Measurements from ENCODE around the gene RUNX2. TPM values are rescaled to one million over a fixed set of nuclear protein-coding genes. Genes with fewer than 3 reads are reported as not detected.

Gene RUNX2
- total and polyA plus RNA-seq, 4 donors, result 0.83 to 2.8 (median 2.0) TPM

GRCh38 chr6:45535933-45536332, 207.8 kb downstream of the RUNX2 start:
- DNase-seq (ENCODE audit: low read depth in 4 of 6, low spot score in 6 of 6), result no peak
- Histone ChIP-seq H3K4me1 (ENCODE audit: control insufficient read depth, insufficient read depth, low read length) (no peaks in the 10 kb centered on the region), H3K27me3 (ENCODE audit: control insufficient read depth, insufficient read depth, low read length) (no peaks in the 10 kb centered on the region), H3K27ac (ENCODE audit: low read depth, low read length) (no peak overlapping the region), H3K4me3 (ENCODE audit: low read depth, low read length) (no peak overlapping the region), H3K36me3 (ENCODE audit: control insufficient read depth, insufficient read depth, low read length) (no peaks in the 10 kb centered on the region), H3K9me3 (ENCODE audit: control insufficient read depth, insufficient read depth, low read length) (no peaks in the 10 kb centered on the region)
- WGBS (ENCODE audit: insufficient coverage), result 98% methylated on average over 4 of the region's 4 CpGs

GRCh38 chr6:45537539-45537938, 209.4 kb downstream of the RUNX2 start:
- Histone ChIP-seq H3K9me3 (ENCODE audit: control insufficient read depth, insufficient read depth, low read length) (no peaks in the 10 kb centered on the region), H3K27me3 (ENCODE audit: control insufficient read depth, insufficient read depth, low read length) (no peaks in the 10 kb centered on the region), H3K36me3 (ENCODE audit: control insufficient read depth, insufficient read depth, low read length) (no peaks in the 10 kb centered on the region), H3K4me3 (ENCODE audit: low read depth, low read length) (no peak overlapping the region), H3K27ac (ENCODE audit: low read depth, low read length) (no peak overlapping the region), H3K4me1 (ENCODE audit: control insufficient read depth, insufficient read depth, low read length) (no peaks in the 10 kb centered on the region)
- DNase-seq (ENCODE audit: low read depth in 4 of 6, low spot score in 6 of 6), result no peak
- WGBS (ENCODE audit: insufficient coverage), result 80% methylated on average over 1 of the region's 6 CpGs

- no peak overlapping the region for H3K4me3 ChIP-seq (ENCODE audit: low read depth, low read length)
- DNase-seq (ENCODE audit: low read depth in 4 of 6, low spot score in 6 of 6), result peak in 1 of 6 donors; percentile 62
- peak overlapping the region; percentile 54 for H3K27ac ChIP-seq (ENCODE audit: low read depth, low read length)
- H3K9me3 ChIP-seq (ENCODE audit: control insufficient read depth, insufficient read depth, low read length), result no peaks in the 10 kb centered on the region
- no peaks in the 10 kb centered on the region for H3K36me3 ChIP-seq (ENCODE audit: control insufficient read depth, insufficient read depth, low read length)
- H3K4me1 ChIP-seq (ENCODE audit: control insufficient read depth, insufficient read depth, low read length), result no peaks in the 10 kb centered on the region
- no peaks in the 10 kb centered on the region for H3K27me3 ChIP-seq (ENCODE audit: control insufficient read depth, insufficient read depth, low read length)
- WGBS (ENCODE audit: insufficient coverage), result 66% methylated on average over 5 of the region's 8 CpGs
Observed at GRCh38 chr6:45538641-45539547, 210.8 kb downstream of the RUNX2 start.

GRCh38 chr6:45540375-45540920, 212.3 kb downstream of the RUNX2 start:
- H3K36me3 ChIP-seq (ENCODE audit: control insufficient read depth, insufficient read depth, low read length), result no peaks in the 10 kb centered on the region
- WGBS (ENCODE audit: insufficient coverage), result 96% methylated on average over 3 of the region's 6 CpGs
- H3K27ac ChIP-seq (ENCODE audit: low read depth, low read length), result no peak overlapping the region

GRCh38 chr6:45541934-45542333, 213.8 kb downstream of the RUNX2 start:
- H3K27me3 ChIP-seq (ENCODE audit: control insufficient read depth, insufficient read depth, low read length), result no peaks in the 10 kb centered on the region
- H3K36me3 ChIP-seq (ENCODE audit: control insufficient read depth, insufficient read depth, low read length), result no peaks in the 10 kb centered on the region
- no peak overlapping the region for H3K4me3 ChIP-seq (ENCODE audit: low read depth, low read length)
- no peak for DNase-seq (ENCODE audit: low read depth in 4 of 6, low spot score in 6 of 6)
- no peaks in the 10 kb centered on the region for H3K4me1 ChIP-seq (ENCODE audit: control insufficient read depth, insufficient read depth, low read length)
- no CpG with 5 or more reads among the region's 3 CpGs for WGBS (ENCODE audit: insufficient coverage)
- no peak overlapping the region for H3K27ac ChIP-seq (ENCODE audit: low read depth, low read length)
- no peaks in the 10 kb centered on the region for H3K9me3 ChIP-seq (ENCODE audit: control insufficient read depth, insufficient read depth, low read length)

More at GRCh38 chr6:45540375-45540920, 212.3 kb downstream of the RUNX2 start:
- Histone ChIP-seq H3K4me1 (ENCODE audit: control insufficient read depth, insufficient read depth, low read length) (no peaks in the 10 kb centered on the region), H3K9me3 (ENCODE audit: control insufficient read depth, insufficient read depth, low read length) (no peaks in the 10 kb centered on the region), H3K4me3 (ENCODE audit: low read depth, low read length) (no peak overlapping the region), H3K27me3 (ENCODE audit: control insufficient read depth, insufficient read depth, low read length) (no peaks in the 10 kb centered on the region)
- DNase-seq (ENCODE audit: low read depth in 4 of 6, low spot score in 6 of 6), result no peak

GRCh38 chr6:45543298-45544235, 215.4 kb downstream of the RUNX2 start:
- WGBS (ENCODE audit: insufficient coverage), result no CpG with 5 or more reads among the region's 5 CpGs
- Histone ChIP-seq H3K27me3 (ENCODE audit: control insufficient read depth, insufficient read depth, low read length) (no peaks in the 10 kb centered on the region), H3K36me3 (ENCODE audit: control insufficient read depth, insufficient read depth, low read length) (no peaks in the 10 kb centered on the region), H3K4me1 (ENCODE audit: control insufficient read depth, insufficient read depth, low read length) (no peaks in the 10 kb centered on the region), H3K4me3 (ENCODE audit: low read depth, low read length) (no peak overlapping the region), H3K27ac (ENCODE audit: low read depth, low read length) (no peak overlapping the region), H3K9me3 (ENCODE audit: control insufficient read depth, insufficient read depth, low read length) (no peaks in the 10 kb centered on the region)
- no peak for DNase-seq (ENCODE audit: low read depth in 4 of 6, low spot score in 6 of 6)

- DNase-seq (ENCODE audit: low read depth in 4 of 6, low spot score in 6 of 6), result no peak
- WGBS (ENCODE audit: insufficient coverage), result no CpG with 5 or more reads among the region's 2 CpGs
- H3K27ac ChIP-seq (ENCODE audit: low read depth, low read length), result no peak overlapping the region
Observed at GRCh38 chr6:45545416-45545815, 217.3 kb downstream of the RUNX2 start.

GRCh38 chr6:45548657-45549515, 220.8 kb downstream of the RUNX2 start:
- DNase-seq (ENCODE audit: low read depth in 4 of 6, low spot score in 6 of 6), result no peak
- Histone ChIP-seq H3K27me3 (ENCODE audit: control insufficient read depth, insufficient read depth, low read length) (no peaks in the 10 kb centered on the region), H3K27ac (ENCODE audit: low read depth, low read length) (no peak overlapping the region), H3K4me1 (ENCODE audit: control insufficient read depth, insufficient read depth, low read length) (no peaks in the 10 kb centered on the region), H3K4me3 (ENCODE audit: low read depth, low read length) (no peak overlapping the region), H3K9me3 (ENCODE audit: control insufficient read depth, insufficient read depth, low read length) (no peaks in the 10 kb centered on the region), H3K36me3 (ENCODE audit: control insufficient read depth, insufficient read depth, low read length) (no peaks in the 10 kb centered on the region)
- 84% methylated on average over 2 of the region's 7 CpGs for WGBS (ENCODE audit: insufficient coverage)

More at GRCh38 chr6:45545416-45545815, 217.3 kb downstream of the RUNX2 start:
- Histone ChIP-seq H3K27me3 (ENCODE audit: control insufficient read depth, insufficient read depth, low read length) (no peaks in the 10 kb centered on the region), H3K4me3 (ENCODE audit: low read depth, low read length) (no peak overlapping the region), H3K4me1 (ENCODE audit: control insufficient read depth, insufficient read depth, low read length) (no peaks in the 10 kb centered on the region), H3K9me3 (ENCODE audit: control insufficient read depth, insufficient read depth, low read length) (no peaks in the 10 kb centered on the region), H3K36me3 (ENCODE audit: control insufficient read depth, insufficient read depth, low read length) (no peaks in the 10 kb centered on the region)

- no CpG with 5 or more reads among the region's 6 CpGs for WGBS (ENCODE audit: insufficient coverage)
- Histone ChIP-seq H3K4me3 (ENCODE audit: low read depth, low read length) (no peak overlapping the region), H3K27me3 (ENCODE audit: control insufficient read depth, insufficient read depth, low read length) (no peaks in the 10 kb centered on the region), H3K4me1 (ENCODE audit: control insufficient read depth, insufficient read depth, low read length) (peaks cover 4% of the 10 kb centered on the region), H3K27ac (ENCODE audit: low read depth, low read length) (no peak overlapping the region), H3K9me3 (ENCODE audit: control insufficient read depth, insufficient read depth, low read length) (no peaks in the 10 kb centered on the region), H3K36me3 (ENCODE audit: control insufficient read depth, insufficient read depth, low read length) (no peaks in the 10 kb centered on the region)
- DNase-seq (ENCODE audit: low read depth in 4 of 6, low spot score in 6 of 6), result no peak
Observed at GRCh38 chr6:45552536-45552935, 224.4 kb downstream of the RUNX2 start.
